ENCODE results near the gene SPACA7.

The SPACA7 gene

DNA sequence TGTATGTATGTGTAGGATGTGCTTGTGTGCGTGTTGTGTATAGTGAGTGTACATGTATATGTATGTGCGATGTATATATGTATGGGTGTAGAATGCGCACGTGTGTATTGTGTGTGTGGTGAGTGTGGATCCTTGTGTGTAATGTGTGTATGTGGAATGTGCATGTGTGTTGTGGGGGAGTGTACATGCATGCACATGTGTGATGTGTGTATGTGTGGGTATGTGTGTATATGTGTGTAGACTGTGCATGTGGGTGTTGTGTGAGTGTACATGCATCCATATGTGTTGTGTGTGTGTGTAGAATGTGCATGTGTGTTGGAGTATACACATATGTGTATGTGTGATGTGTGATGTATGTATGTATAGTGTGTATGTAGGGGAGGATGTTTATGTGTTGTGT is 18.0 kb upstream of the SPACA7 start:
- H3K4me3 ChIP-seq (ENCODE audit: low read length): no peak overlapping the region
- DNase-seq (ENCODE audit: low read depth): no peak
- TF ChIP-seq, protein P1, sequence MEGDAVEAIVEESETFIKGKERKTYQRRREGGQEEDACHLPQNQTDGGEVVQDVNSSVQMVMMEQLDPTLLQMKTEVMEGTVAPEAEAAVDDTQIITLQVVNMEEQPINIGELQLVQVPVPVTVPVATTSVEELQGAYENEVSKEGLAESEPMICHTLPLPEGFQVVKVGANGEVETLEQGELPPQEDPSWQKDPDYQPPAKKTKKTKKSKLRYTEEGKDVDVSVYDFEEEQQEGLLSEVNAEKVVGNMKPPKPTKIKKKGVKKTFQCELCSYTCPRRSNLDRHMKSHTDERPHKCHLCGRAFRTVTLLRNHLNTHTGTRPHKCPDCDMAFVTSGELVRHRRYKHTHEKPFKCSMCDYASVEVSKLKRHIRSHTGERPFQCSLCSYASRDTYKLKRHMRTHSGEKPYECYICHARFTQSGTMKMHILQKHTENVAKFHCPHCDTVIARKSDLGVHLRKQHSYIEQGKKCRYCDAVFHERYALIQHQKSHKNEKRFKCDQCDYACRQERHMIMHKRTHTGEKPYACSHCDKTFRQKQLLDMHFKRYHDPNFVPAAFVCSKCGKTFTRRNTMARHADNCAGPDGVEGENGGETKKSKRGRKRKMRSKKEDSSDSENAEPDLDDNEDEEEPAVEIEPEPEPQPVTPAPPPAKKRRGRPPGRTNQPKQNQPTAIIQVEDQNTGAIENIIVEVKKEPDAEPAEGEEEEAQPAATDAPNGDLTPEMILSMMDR (conservative IDR thresholded peaks at IDR 0.05; ENCODE audit: low read length): no peak

GRCh38 chr13:112362021-112362420 is 14.1 kb upstream of the SPACA7 start:
- H3K4me3 ChIP-seq (ENCODE audit: low read length): no peak overlapping the region
- TF ChIP-seq, protein P1 (conservative IDR thresholded peaks at IDR 0.05; ENCODE audit: low read length): no peak
- DNase-seq (ENCODE audit: low read depth): no peak

- no peak for DNase-seq (ENCODE audit: low read depth)
- TF ChIP-seq, protein P1 (conservative IDR thresholded peaks at IDR 0.05; ENCODE audit: low read length): no peak
- no peak overlapping the region for H3K4me3 ChIP-seq (ENCODE audit: low read length)
Measured at GRCh38 chr13:112363867-112364528, 12.2 kb upstream of the SPACA7 start.

DNA sequence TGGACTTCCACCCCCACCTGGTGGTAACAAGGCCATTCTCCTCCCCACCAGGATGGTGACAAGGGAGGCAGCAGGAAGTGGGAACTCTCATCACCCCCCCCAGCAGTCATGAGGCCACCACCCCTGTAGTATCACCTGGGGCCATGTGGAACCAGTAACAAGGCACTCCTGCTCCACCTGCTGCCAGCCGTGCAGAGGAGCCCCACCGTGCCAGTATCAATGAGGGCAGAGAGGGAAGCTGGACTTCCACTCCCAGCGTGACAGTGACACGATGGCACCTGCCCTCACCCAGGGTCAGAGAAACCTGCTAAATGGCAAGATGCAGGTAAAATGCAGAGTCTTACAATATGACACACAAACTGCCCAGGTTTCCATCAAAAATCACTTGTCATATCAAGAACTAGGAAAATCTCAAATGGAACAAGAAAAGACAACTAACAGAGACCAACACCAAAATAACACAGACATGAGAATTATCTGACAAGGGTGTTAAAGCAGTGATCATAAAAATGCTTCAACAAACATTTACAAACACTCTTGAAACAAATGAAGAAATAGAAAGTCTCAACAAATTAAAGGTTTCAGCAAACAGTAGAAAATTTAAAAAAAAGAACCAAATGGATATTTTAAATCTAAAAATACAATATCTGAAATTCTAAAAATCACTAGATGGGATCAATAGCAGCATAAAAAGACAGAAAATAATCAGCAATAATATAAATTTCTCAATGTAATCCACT is 9.1 kb upstream of the SPACA7 start:
- no peak for DNase-seq (ENCODE audit: low read depth)
- TF ChIP-seq, protein P1 (conservative IDR thresholded peaks at IDR 0.05; ENCODE audit: low read length): no peak
- no peak overlapping the region for H3K4me3 ChIP-seq (ENCODE audit: low read length)

DNA sequence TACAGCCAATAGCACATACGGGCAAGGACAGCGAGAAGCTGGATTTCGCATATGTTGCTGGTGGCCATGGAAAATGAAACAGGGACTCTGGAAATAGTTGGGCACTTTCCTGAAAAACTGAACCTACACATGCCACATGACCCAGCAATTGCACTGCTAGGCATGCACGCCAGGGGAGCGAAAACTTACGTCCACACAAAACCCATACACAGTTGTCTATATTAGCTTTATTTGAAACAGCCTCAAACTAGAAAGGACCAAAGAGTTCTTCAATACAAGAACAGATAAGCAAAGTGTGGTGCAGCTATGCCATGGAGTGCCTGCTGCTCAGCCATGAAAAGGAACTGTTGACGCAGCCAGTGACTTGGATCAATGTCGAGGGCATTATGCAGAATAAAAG is 7.3 kb upstream of the SPACA7 start:
- no peak for DNase-seq (ENCODE audit: low read depth)
- TF ChIP-seq, protein P1 (conservative IDR thresholded peaks at IDR 0.05; ENCODE audit: low read length): no peak
- H3K4me3 ChIP-seq (ENCODE audit: low read length): no peak overlapping the region

DNA sequence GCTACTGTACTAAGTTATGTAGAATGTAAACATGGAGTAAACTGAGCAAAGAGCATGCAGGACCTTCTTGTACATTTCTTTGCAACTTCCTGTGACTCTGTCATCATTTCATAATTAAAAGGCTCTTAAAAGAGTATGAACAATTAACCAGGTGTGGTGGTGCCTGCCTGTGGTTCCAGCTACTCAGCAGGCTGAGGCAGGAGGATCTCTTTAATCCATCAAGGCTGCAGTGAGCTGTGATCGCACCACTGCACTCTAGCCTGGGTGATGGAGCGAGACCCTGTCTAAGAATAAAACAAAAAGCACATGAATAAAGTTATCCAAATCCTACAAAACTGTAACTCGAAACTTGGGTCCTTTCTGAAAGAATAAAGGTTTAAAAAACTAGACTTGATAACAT is 5.8 kb upstream of the SPACA7 start:
- no peak for DNase-seq (ENCODE audit: low read depth)
- TF ChIP-seq, protein P1 (conservative IDR thresholded peaks at IDR 0.05; ENCODE audit: low read length): no peak
- H3K4me3 ChIP-seq (ENCODE audit: low read length): no peak overlapping the region

- TF ChIP-seq, protein P1 (conservative IDR thresholded peaks at IDR 0.05; ENCODE audit: low read length): no peak
- DNase-seq (ENCODE audit: low read depth): no peak
- no peak overlapping the region for H3K4me3 ChIP-seq (ENCODE audit: low read length)
Measured at GRCh38 chr13:112374271-112374670, 1.9 kb upstream of the SPACA7 start.
